Measurements from ENCODE around the gene APC2.

APC2 gene

GRCh38 chr19:1510807-1511206 is 60.9 kb downstream of the APC2 start:
- DNase-seq (ENCODE audit: extremely low read depth, low read depth): no peak
- TF ChIP-seq, protein P1, sequence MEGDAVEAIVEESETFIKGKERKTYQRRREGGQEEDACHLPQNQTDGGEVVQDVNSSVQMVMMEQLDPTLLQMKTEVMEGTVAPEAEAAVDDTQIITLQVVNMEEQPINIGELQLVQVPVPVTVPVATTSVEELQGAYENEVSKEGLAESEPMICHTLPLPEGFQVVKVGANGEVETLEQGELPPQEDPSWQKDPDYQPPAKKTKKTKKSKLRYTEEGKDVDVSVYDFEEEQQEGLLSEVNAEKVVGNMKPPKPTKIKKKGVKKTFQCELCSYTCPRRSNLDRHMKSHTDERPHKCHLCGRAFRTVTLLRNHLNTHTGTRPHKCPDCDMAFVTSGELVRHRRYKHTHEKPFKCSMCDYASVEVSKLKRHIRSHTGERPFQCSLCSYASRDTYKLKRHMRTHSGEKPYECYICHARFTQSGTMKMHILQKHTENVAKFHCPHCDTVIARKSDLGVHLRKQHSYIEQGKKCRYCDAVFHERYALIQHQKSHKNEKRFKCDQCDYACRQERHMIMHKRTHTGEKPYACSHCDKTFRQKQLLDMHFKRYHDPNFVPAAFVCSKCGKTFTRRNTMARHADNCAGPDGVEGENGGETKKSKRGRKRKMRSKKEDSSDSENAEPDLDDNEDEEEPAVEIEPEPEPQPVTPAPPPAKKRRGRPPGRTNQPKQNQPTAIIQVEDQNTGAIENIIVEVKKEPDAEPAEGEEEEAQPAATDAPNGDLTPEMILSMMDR (IDR thresholded peaks at IDR 0.05; ENCODE audit: low read depth, low read length): no peak

DNA sequence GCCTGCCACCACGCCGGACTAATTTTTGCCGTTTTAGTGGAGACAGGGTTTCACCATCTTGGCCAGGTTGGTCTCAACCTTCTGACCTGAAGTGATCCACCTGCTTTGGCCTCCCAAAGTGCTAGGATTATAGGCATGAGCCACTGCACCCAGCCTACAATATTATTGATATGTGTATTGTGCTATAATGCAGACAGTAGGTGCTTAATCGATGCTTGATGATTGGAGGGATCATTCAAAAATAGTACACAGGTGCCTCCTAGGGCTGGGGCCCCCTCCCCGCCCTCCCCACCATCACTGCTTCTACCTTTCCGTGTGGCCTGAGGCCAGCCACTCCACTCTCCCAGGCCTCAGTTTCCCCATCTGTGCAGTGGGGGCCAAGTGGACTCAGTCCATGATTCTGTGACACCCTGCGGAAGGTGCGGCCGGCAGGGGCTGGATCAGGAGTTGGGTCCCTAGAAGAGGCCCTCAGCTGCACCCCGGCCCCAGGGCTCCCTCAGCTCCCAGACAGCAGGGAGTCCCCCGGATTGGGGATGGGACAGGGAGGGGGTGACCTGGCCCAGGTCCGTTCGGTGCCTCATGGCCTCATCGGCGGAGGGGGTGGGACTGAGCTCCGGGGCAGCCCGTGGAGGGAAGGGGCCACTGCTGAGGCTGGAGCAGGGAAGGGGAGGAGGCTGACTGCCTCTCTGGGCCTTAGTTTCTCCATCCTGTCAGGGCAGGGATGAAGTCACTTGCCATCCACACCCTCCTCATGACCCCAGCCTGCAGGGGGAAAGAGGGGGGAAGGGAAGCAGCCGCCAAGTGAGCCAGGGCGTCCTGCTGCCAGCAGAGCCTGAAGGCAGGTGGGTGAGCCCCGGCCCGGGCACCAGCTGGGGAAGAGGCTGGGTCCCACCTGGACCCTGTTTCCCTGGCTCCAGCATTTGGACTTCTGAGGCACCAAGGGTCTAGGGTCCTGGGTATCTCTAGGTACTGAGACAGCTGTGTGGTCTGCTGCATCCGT is 61.7 kb downstream of the APC2 start:
- TF ChIP-seq, protein P1 (IDR thresholded peaks at IDR 0.05; ENCODE audit: low read depth, low read length): no peak
- no peak for DNase-seq (ENCODE audit: extremely low read depth, low read depth)

GRCh38 chr19:1512671-1513498 is 63.0 kb downstream of the APC2 start, which contains the start of gene ADAMTSL5:
TSS of gene ADAMTSL5 (minus strand) at chr19:1513019. CDS start at chr19:1510943, 2,076 bp downstream.
- peak; percentile 32 for DNase-seq (ENCODE audit: extremely low read depth, low read depth)

GRCh38 chr19:1513499-1514294 is 63.8 kb downstream of the APC2 start:
- peak; percentile 30 for DNase-seq (ENCODE audit: extremely low read depth, low read depth)
- TF ChIP-seq, protein P1 (IDR thresholded peaks at IDR 0.05; ENCODE audit: low read depth, low read length): peak; percentile 68

More at GRCh38 chr19:1512671-1513498, 63.0 kb downstream of the APC2 start, which contains the start of gene ADAMTSL5:
- TF ChIP-seq, protein P1 (IDR thresholded peaks at IDR 0.05; ENCODE audit: low read depth, low read length): no peak

DNA sequence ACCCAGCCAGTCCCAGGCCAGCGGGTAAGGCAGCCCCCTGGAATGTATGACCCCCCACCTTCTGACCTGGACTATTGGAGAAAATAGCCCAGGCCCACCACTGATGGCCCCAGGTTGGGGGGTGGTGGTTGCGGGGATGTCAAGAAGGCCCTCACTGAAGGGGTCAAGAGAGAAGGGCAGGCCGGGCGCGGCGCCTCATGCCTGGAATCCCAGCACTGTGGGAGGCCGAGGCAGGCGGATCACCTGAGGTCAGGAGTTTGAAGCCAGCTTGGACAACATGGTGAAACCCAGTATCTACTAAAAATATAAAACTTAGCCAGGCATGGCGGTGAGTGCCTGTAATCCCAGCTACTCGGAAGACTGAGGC is 64.4 kb downstream of the APC2 start:
- TF ChIP-seq, protein P1 (IDR thresholded peaks at IDR 0.05; ENCODE audit: low read depth, low read length): no peak
- no peak for DNase-seq (ENCODE audit: extremely low read depth, low read depth)

GRCh38 chr19:1514986-1515721 is 65.2 kb downstream of the APC2 start:
- TF ChIP-seq, protein P1 (IDR thresholded peaks at IDR 0.05; ENCODE audit: low read depth, low read length): no peak
- no peak for DNase-seq (ENCODE audit: extremely low read depth, low read depth)

Data from AG09319 (cell line).